Stimulated activated CD4-positive, alpha-beta T cell treated with anti-CD3 and anti-CD28 coated beads, Interleukin-12 subunit alpha, Interleukin-12 subunit beta, amount 100 ng/mL, for 4 hours (primary cell): ENCODE measurements around the gene RABL2A.
"Not testable (repeated sequence)": the region's sequence is repeated elsewhere in the genome, so short reads cannot be mapped to it uniquely, and the experiment has no call there.

Experiments used
- DNase-seq: peaks from one replicate; pipeline ENCODE4 v3.0.0-alpha.2; 2020

The RABL2A gene

DNA sequence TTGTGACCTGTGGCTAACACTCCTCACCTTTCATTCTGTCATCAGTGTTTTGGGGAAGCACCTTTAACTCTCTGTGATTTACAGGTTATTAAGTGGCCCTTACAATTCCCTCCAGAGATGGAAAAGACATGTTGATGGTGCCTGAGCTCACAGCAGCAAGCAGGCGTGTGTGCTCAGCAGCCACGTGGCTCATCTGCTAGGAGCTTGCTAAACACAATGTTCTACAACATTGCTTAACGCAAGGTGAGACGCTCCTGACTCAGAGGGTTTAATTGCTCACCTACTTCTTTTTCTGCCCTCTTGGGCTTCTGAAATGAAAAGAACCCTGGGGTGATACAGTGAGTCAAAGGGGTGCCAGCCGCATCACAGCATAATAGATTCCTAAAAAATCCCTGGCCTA lies 6.1 kb upstream of the RABL2A start:
- not testable (repeated sequence) for DNase-seq

DNA sequence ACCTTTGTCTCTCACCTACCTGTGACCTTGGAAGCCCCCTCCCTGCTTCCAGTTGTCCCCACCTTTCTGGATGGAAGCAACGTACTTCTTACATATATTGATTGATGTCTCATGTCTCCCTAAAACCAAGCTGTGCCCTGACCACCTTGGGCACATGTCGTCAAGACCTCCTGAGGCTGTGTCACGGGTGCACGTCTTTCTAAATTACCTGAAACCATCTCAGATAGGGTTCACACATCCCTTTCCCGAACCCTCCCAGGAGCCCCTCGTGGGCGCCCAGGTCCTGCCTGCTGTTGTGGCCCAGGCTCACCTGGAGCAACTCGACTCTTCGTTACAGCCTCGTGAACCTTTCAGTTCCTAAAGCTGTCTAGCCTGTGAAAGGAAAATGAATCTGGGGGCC lies 1.2 kb upstream of the RABL2A start:
- not testable (repeated sequence) for DNase-seq

DNA sequence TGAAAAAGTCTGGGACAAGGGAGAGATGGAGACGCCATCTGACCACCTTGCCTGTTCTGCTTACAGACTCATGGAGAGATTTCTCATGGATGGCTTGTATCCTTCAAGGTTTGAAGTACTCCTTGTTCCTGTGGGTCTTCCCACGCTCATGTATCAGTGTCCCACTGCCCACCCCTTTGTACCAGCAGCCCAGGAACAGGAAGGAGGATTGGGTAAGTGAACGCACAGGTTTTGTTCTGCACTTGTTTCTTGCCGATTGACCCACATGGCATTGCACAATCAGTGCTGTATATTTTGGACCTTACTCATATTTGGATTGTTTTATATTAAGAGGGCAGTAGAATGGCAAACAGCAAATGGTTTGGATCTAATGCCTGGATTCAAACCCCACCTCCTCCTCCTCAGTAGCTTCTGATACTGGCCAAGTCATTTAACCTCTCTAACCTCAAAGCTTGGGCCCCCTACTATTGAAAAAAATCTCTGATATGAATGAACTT lies 5.8 kb downstream of the RABL2A start:
- not testable (repeated sequence) for DNase-seq

DNA sequence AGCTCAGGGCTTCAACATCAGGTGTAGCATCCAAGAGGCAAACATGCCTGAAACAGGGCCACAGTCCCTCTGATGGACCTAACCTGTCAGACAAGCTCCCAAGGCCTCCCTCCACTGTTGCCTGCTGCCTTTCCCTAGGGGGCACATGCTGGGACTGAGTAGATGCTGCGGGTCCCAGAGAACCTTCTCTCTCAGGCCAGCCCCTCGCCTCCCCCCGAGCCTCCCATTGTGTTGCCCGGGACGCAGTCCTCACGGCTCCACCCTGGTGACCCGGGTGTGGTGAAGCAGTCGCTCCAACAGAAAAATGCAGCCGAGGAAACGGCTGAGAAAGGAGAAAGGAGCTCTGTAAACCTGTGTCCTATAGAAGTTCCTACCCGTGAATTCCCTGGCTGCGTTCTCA lies 8.3 kb downstream of the RABL2A start:
- not testable (repeated sequence) for DNase-seq

DNA sequence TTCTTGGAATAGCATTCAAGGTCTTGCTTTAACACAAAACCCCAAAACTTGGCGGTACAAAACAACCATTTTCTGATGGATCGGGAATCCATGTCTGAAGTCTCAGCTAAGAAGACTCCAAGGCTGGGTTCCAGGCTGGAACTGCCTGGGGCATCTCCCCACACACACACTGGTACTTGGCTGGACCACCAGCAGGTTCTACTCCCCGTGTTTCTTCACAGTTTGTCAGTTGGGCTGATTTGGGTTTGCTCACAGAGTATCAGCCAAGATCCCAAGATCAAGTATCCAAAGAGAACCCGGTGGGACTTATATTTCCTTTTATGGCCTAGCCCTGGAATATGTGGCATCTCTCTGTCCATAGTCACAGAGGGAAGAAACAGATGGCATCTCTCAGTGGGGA lies 9.2 kb downstream of the RABL2A start:
- not testable (repeated sequence) for DNase-seq

DNA sequence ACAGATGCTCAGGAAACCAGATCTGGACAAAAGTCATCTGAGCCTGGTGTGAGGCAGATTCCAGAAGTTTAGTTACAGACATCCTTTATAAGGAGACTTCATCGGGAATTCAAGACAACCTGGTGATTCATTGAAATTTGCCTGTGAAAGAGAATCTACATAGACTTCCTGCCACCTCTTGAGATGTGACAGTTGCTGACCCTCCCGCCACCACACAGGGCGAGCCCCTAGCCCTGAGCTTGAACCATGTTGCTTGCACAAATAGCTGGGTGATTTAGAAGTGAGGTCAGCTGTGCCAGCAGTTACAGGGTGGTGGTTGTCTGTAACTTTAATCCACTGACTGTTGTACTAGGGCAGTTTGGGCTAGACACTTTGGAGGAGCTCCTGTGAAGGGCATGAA lies 11.0 kb downstream of the RABL2A start:
- DNase-seq = not testable (repeated sequence)

DNA sequence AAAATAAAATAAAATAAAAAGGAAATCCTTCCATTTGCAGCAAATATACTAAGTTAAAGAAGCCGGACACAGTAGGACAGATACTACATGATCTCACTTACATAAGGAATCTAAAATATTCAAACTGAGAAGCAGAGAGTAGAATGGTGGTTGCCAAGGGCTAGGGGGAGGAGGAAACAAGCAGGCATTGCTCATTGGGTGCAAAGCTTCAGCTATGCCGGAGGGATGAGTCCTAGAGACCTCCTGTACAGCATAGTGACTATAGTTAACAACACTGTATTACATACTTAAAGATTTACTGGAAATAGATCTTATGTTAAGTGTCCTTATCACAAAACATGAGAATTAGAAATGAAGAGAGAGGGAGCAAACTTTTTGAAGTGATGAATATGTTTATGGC lies 19.2 kb downstream of the RABL2A start:
- not testable (repeated sequence) for DNase-seq

DNA sequence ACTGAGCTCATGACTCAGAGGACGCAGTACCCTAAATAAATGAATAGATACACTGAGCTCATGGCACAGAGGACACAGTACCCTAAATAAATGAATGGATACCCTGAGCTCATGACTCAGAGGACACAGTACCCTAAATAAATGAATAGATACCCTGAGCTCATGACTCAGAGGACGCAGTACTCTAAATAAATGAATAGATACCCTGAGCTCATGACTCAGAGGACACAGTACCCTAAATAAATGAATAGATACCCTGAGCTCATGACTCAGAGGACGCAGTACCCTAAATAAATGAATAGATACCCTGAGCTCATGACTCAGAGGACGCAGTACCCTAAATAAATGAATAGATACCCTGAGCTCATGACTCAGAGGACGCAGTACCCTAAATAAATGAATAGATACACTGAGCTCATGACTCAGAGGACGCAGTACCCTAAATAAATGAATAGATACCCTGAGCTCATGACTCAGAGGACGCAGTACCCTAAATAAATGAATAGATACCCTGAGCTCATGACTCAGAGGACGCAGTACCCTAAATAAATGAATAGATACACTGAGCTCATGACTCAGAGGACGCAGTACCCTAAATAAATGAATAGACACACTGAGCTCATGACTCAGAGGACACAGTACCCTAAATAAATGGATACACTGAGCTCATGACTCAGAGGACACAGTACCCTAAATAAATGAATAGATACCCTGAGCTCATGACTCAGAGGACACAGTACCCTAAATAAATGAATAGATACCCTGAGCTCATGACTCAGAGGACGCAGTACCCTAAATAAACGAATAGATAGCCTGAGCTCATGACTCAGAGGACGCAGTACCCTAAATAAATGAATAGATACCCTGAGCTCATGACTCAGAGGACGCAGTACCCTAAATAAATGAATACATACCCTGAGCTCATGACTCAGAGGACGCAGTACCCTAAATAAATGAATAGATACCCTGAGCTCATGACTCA lies 24.1 kb downstream of the RABL2A start:
- DNase-seq = not testable (repeated sequence)

DNA sequence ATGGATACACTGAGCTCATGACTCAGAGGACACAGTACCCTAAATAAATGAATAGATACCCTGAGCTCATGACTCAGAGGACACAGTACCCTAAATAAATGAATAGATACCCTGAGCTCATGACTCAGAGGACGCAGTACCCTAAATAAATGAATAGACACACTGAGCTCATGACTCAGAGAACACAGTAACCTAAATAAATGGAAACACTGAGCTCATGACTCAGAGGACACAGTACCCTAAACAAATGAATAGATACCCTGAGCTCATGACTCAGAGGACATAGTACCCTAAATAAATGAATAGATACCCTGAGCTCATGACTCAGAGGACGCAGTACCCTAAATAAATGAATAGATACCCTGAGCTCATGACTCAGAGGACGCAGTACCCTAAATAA lies 25.5 kb downstream of the RABL2A start:
- DNase-seq = not testable (repeated sequence)

DNA sequence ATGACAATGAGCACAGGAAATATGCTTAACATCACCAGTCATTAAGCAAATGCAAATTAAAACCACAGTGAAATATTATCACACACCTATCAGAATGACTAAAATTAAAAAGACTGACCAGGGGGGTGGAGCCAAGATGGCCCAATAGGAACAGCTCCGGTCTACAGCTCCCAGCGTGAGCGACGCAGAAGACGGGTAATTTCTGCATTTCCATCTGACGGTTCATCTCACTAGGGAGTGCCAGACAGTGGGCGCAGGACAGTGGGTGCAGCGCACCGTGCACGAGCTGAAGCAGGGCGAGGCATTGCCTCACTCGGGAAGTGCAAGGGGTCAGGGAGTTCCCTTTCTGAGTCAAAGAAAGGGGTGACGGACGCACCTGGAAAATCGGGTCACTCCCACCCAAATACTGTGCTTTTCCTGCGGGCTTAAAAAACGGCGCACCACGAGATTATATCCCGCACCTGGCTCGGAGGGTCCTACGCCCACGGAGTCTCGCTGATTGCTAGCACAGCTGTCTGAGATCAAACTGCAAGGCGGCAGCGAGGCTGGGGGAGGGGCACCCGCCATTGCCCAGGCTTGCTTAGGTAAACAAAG lies 29.1 kb downstream of the RABL2A start:
- DNase-seq = not testable (repeated sequence)

DNA sequence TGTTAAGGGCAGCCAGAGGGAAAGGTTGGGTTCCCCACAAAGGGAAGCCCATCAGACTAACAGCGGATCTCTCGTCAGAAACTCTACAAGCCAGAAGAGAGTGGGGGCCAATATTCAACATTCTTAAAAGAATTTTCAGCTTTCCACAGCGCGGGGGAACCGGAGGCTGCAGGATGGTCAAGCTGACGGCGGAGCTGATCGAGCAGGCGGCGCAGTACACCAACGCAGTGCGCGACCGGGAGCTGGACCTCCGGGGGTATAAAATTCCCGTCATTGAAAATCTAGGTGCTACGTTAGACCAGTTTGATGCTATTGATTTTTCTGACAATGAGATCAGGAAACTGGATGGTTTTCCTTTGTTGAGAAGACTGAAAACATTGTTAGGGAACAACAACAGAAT lies 30.7 kb downstream of the RABL2A start:
- DNase-seq = not testable (repeated sequence)

DNA sequence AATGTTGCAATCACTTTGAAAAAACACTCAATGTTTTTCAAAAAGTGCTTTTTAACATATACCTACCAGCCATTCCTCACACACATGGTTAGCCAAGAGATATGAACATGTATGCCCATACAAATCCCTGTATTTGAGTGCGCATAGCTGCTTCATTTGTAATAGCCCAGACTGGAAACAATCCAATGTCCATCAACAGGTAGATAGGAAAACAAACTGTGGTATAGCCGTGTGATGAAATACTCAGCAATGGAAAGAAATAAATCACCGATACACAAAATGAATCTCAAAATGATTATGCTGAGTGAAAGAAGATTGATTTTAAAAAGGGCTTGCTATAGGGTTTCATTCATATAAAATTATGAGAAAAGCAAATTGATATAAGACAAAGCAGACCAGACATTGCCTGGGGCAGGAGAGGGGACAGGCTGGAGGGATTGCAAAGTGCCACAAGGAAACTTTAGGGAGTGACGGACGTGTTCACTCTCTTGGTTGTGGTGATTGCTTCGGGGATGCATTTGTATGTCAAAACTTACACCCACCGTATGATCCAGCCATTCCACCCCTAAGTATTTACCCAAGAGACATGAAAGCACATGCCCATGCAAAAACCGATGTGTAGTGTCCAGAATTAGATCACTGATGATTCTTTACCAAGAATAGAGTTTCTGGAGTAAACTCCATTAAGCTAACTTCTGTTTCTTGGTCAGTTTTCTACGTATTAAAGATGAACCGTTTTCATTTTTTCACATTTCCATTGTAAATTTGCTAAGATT lies 36.4 kb downstream of the RABL2A start:
- not testable (repeated sequence) for DNase-seq

DNA sequence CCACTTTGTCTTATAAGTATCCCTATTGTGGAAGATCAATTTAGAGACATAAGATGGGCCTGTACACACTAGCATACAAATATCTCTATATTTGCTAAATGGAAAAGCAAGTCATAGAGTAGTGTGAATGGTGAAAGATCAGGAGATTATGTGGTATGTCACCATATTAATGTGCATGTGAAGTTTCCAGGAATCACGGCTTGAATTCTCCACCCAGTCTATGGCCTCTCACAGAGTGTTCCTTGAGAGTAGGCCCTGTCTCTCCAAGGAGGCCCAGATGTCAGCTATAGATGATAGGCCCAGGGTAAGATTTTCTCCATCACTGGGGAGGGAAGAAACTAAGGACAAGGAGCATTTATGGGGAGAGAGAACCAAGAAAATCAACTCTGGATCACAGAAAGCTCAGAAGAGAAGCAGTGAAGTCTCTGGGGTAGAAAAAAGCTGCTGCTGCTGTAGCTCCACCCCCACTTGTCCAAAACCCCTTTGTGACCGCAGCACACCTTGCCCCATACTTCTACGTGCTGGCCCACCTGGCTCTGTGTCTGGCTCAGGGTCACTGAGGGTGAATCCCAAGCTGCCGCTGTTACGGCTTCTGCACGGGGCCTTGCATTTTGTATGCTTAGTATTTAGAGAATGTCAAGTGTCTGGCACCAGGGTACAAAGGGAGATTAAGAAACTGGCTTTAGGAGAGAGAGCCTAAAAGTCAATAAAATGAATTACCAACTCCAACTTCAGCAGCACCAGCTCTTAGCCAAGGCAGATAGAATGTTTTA lies 37.9 kb downstream of the RABL2A start:
- DNase-seq = not testable (repeated sequence)

DNA sequence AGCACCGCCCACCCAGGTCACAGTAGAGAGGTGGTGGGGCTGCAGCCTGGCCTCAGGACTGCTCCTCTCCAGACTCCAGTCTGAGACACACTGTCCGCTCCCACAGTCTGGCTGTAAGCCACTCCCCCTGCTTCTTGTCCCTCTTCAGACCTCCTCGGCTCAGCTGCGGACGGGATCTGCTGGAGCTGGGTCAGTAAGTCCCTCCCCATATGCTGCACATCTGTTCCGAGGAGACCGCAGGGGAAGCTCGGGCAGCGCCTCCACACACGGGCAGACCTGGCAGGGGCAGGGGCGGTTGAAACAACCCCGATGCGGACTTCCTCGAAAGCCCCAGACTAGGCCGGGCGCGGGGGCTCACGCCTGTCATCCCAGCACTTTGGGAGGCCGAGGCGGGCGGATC lies 41.9 kb downstream of the RABL2A start:
- DNase-seq = not testable (repeated sequence)

DNA sequence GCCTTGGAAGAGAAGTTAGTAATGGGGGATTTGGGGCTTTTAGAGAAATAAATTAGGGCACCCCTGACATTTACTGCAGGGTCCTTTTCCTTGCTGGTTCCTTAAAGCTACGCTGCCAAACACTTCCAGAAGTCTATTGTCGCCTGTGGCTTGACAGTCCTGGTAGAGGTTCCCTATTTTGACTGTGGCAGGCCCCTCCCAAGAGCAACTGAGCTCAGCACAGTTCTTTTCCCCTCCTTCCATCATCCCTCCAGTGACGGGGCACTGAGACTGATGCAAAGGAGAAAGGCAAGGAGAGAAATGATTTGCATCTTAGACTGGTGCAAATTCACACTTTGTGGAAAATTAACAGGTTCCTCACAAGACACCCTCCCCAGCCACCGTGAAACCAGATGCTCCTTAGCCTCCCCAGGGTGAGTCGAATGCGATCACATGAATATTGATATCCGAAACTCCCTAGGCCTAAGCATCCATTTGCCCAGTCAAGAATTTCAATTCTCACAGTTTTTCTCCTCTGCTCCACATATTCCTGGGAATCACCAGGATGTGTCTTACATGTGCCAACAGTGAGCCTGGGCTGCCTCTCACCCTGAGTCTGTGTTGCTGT lies 45.4 kb downstream of the RABL2A start:
- DNase-seq = no peak

DNA sequence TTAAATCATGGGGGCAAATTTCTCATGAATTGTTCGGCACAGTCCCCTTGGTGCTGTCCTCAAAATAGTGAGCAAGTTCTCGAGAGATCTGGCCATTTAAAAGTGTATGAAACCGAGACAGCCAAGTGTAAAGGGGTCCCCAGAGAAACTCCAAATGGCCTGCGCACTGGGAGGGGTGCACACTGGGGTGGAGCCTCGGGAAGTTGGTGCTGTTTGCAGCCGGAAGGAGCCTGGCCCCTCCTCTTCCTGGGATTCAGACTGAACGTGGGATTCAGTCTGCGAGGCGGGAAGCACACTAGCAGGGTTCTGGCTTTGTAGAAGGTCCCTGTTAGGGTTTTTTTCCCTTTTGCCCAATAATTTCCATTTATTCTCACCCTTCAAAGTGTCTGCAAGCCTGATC lies 48.8 kb downstream of the RABL2A start:
- DNase-seq = no peak

DNA sequence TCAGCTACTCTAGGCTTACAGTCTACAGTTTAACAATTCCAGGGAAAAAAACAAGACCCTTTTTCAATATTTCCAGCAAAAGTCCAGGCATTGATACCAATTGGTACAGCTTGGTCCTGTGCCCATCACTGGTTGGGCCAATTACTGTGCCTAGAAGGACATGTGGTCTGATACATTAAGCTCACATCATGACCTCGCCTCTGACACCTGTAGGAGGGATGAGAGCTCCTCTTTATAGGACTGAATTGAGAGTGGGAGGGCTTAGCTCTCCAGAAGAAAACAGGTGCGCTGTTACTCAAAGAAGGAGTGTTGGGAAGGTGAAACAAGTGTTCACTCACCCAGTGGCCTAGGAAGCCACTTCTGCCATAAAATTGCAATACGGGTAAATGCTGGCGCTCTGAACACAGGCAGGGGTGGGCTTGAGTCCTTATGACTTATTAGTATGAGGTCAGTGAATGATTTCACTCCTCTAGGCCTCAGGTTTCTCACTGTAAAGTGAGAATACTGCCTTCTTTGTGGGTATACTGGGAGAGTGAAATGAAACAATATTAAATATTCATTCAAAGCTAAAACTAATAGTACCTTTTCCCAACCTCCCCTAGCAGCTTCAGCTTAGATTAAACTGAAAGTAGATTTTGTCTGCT lies 49.7 kb downstream of the RABL2A start:
- no peak for DNase-seq

DNA sequence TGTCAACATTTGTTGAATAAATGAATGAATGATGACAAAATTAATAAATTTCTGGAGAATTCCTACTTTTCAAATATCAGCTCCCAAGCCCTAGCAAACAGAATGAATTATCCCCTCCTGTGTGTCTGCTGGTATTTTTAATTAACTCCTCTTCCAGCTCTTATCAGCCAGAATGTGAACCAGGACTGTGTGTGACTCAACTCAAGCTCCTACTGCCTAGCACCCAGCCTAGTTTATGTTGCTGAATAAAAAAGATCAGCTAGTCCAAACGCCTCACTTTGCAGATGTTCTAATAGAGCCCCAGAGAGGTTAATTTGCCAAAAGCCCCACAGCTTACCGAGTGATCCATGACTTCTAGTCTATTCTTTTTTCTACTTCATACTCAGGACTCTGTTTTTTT lies 50.3 kb downstream of the RABL2A start:
- no peak for DNase-seq

DNA sequence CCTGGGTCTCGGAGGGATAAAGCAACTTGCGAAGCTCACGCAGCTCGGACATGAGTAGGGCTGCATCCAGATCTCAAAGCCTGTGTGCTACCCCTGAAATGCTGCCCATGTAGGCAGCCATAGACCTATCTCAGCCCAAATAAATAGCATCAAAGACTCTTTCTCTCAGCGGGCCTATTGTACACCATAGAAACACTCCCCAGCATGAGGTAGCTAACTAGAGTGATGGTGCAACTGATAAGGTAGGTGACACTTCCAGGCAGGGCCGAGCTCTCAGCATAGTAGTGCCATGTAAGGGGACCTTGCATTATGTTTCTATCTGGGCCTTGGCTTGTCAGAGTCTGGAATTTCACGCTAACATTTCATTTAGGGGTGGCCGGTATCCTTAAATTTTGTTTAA lies 52.4 kb downstream of the RABL2A start:
- no peak for DNase-seq

DNA sequence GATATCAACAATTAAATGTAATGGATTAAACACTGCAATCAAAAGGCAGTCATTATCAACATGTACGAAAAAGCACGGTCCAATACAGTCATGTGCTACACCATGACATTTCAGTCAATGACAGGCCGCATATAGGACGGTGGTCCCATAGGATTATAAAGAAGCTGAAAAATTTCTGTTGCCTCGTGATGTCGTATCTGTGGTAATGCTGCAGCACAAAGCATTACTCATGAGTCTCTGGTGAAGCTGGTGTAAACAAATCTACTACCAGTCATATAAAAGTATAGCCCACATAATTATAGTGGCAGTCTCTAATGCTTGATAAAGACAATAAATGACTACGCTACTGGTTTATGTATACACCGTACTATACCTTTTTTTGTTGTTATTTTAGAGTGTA lies 58.4 kb downstream of the RABL2A start:
- no peak for DNase-seq

DNA sequence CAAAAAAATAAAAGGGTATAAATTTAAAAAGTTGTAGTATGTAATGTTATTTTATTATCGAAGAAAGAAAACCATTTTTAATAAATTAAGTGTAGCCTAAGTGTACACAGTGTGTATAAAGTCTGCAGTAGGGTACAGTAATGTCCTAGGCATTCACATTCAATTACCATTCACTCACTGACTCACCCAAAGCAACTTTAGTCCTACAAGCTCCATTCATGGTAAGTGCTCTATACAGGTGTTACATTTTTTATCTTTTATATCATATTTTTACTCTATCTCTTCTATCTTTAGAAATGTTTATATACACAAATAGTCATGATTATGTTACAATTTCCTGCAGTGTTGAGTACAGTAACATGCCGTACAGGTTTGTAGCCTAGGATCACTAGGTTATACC lies 59.5 kb downstream of the RABL2A start:
- no peak for DNase-seq
